ENCODE data around the gene CRYL1.

GRCh38 chr13:20404488-20405222, 121.0 kb downstream of the CRYL1 start:
- TF ChIP-seq CTCF (IDR thresholded peaks at IDR 0.05) (no peak), POLR2A (IDR thresholded peaks at IDR 0.05) (no peak)

Data from adrenal gland (tissue), 5 donors.